ENCODE data around the gene VSTM5. TPM values are rescaled to one million over a fixed set of nuclear protein-coding genes. Genes with fewer than 3 reads are reported as not detected.

Gene VSTM5
- total RNA-seq, 1 experiment from 2014 or later, result not detected

GRCh38 chr11:93843906-93844305, 6.5 kb downstream of the VSTM5 start:
- H3K36me3 ChIP-seq (ENCODE audit: insufficient read depth, low read length, poor library complexity, severe bottlenecking), result no peaks in the 10 kb centered on the region
- no peak for DNase-seq (ENCODE audit: low spot score)
- ChIA-PET POLR2A (ENCODE audit: low non-redundant PET) (no interaction called here), CTCF (no interaction called here)
- no peak overlapping the region for H3K4me3 ChIP-seq (ENCODE audit: low read depth, low read length, poor library complexity, severe bottlenecking)
- intact Hi-C loops (cut with micrococcal nuclease; ENCODE audit: unreplicated experiment), result no loop called here
- TF ChIP-seq, protein P1, sequence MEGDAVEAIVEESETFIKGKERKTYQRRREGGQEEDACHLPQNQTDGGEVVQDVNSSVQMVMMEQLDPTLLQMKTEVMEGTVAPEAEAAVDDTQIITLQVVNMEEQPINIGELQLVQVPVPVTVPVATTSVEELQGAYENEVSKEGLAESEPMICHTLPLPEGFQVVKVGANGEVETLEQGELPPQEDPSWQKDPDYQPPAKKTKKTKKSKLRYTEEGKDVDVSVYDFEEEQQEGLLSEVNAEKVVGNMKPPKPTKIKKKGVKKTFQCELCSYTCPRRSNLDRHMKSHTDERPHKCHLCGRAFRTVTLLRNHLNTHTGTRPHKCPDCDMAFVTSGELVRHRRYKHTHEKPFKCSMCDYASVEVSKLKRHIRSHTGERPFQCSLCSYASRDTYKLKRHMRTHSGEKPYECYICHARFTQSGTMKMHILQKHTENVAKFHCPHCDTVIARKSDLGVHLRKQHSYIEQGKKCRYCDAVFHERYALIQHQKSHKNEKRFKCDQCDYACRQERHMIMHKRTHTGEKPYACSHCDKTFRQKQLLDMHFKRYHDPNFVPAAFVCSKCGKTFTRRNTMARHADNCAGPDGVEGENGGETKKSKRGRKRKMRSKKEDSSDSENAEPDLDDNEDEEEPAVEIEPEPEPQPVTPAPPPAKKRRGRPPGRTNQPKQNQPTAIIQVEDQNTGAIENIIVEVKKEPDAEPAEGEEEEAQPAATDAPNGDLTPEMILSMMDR (conservative IDR thresholded peaks at IDR 0.05; ENCODE audit: low read depth, low read length), result no peak
- TF ChIP-seq EZH2 (IDR thresholded peaks at IDR 0.05; ENCODE audit: borderline replicate concordance, low read depth, low read length, poor library complexity, severe bottlenecking), result no peak
- H3K27me3 ChIP-seq (replicated peaks; ENCODE audit: insufficient read depth, low read depth, low read length, poor library complexity), result no peaks in the 10 kb centered on the region
- no TSS peak for BruUV-seq (replicated peaks)
- H3K27ac ChIP-seq (ENCODE audit: low read depth, low read length, poor library complexity, severe bottlenecking), result no peak overlapping the region
- H3K4me1 ChIP-seq (ENCODE audit: insufficient read depth, low read length, poor library complexity, severe bottlenecking), result no peaks in the 10 kb centered on the region
- H3K9me3 ChIP-seq (ENCODE audit: low read depth, low read length, poor library complexity, severe bottlenecking), result no peaks in the 10 kb centered on the region

DNA sequence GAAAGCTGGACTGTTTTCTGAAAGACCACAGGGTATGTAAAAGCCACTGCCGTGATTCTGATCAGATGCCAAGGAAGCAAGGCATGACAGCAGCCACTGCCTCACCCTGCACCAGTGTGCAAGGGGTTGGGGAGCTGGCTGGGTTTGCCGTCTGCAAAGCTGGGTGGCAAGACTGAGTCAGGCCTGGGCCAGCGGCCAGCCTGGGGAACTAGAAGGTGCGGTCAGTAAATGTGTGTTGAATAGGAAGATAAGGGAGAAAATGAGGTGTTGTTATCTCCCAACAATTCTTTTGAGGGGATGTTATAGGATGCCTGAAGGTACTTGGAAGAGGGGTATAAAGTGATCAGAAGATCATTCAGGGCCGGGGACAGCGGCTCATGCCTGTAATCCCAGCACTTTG, 8.0 kb downstream of the VSTM5 start:
- H3K9me3 ChIP-seq (ENCODE audit: low read depth, low read length, poor library complexity, severe bottlenecking), result no peaks in the 10 kb centered on the region
- H3K36me3 ChIP-seq (ENCODE audit: insufficient read depth, low read length, poor library complexity, severe bottlenecking), result no peaks in the 10 kb centered on the region
- H3K27me3 ChIP-seq (replicated peaks; ENCODE audit: insufficient read depth, low read depth, low read length, poor library complexity), result no peaks in the 10 kb centered on the region
- H3K27ac ChIP-seq (ENCODE audit: low read depth, low read length, poor library complexity, severe bottlenecking), result no peak overlapping the region
- TF ChIP-seq, protein P1 (conservative IDR thresholded peaks at IDR 0.05; ENCODE audit: low read depth, low read length), result no peak
- no peak for TF ChIP-seq EZH2 (IDR thresholded peaks at IDR 0.05; ENCODE audit: borderline replicate concordance, low read depth, low read length, poor library complexity, severe bottlenecking)
- H3K4me3 ChIP-seq (ENCODE audit: low read depth, low read length, poor library complexity, severe bottlenecking), result no peak overlapping the region
- ChIA-PET POLR2A (ENCODE audit: low non-redundant PET) (no interaction called here), CTCF (no interaction called here)
- no peak for DNase-seq (ENCODE audit: low spot score)
- BruUV-seq (replicated peaks), result no TSS peak
- H3K4me1 ChIP-seq (ENCODE audit: insufficient read depth, low read length, poor library complexity, severe bottlenecking), result no peaks in the 10 kb centered on the region
- intact Hi-C loops (cut with micrococcal nuclease; ENCODE audit: unreplicated experiment), result no loop called here

- no peak for DNase-seq (ENCODE audit: low spot score)
- BruUV-seq (replicated peaks), result no TSS peak
- Histone ChIP-seq H3K27ac (ENCODE audit: low read depth, low read length, poor library complexity, severe bottlenecking) (no peak overlapping the region), H3K4me1 (ENCODE audit: insufficient read depth, low read length, poor library complexity, severe bottlenecking) (no peaks in the 10 kb centered on the region), H3K4me3 (ENCODE audit: low read depth, low read length, poor library complexity, severe bottlenecking) (no peak overlapping the region), H3K27me3 (replicated peaks; ENCODE audit: insufficient read depth, low read depth, low read length, poor library complexity) (no peaks in the 10 kb centered on the region), H3K36me3 (ENCODE audit: insufficient read depth, low read length, poor library complexity, severe bottlenecking) (no peaks in the 10 kb centered on the region), H3K9me3 (ENCODE audit: low read depth, low read length, poor library complexity, severe bottlenecking) (no peaks in the 10 kb centered on the region)
- TF ChIP-seq EZH2 (IDR thresholded peaks at IDR 0.05; ENCODE audit: borderline replicate concordance, low read depth, low read length, poor library complexity, severe bottlenecking), result no peak
- TF ChIP-seq, protein P1 (conservative IDR thresholded peaks at IDR 0.05; ENCODE audit: low read depth, low read length), result no peak
- ChIA-PET POLR2A (ENCODE audit: low non-redundant PET) (no interaction called here), CTCF (no interaction called here)
- intact Hi-C loops (cut with micrococcal nuclease; ENCODE audit: unreplicated experiment), result no loop called here
Observed at GRCh38 chr11:93842034-93842433, 8.4 kb downstream of the VSTM5 start.
